ENCODE measurements around the gene RPTOR.

RPTOR gene

GRCh38 chr17:80781211-80781610 lies 236.6 kb downstream of the RPTOR start:
- DNase-seq (ENCODE audit: low read depth in 3 of 3) = no peak

- DNase-seq (ENCODE audit: low read depth in 3 of 3) = no peak
These were observed 237.2 kb downstream of the RPTOR start for GRCh38 chr17:80781807-80782277.

GRCh38 chr17:80782536-80783427 lies 238.1 kb downstream of the RPTOR start:
- DNase-seq (ENCODE audit: low read depth in 3 of 3) = no peak

- no peak for DNase-seq (ENCODE audit: low read depth in 3 of 3)
These were observed 238.8 kb downstream of the RPTOR start for GRCh38 chr17:80783486-80783885.

- no peak for DNase-seq (ENCODE audit: low read depth in 3 of 3)
These were observed 239.3 kb downstream of the RPTOR start for GRCh38 chr17:80783971-80784370.

- DNase-seq (ENCODE audit: low read depth in 3 of 3) = peak in 2 of 3 donors; percentile 36 to 60
These were observed 241.0 kb downstream of the RPTOR start for GRCh38 chr17:80785477-80786178.

GRCh38 chr17:80786470-80786869 lies 241.8 kb downstream of the RPTOR start:
- DNase-seq (ENCODE audit: low read depth in 3 of 3) = no peak

- DNase-seq (ENCODE audit: low read depth in 3 of 3) = no peak
These were observed 242.2 kb downstream of the RPTOR start for GRCh38 chr17:80786887-80787286.

- DNase-seq (ENCODE audit: low read depth in 3 of 3) = no peak
These were observed 243.2 kb downstream of the RPTOR start for GRCh38 chr17:80787881-80788280.

GRCh38 chr17:80789356-80789902 lies 244.8 kb downstream of the RPTOR start:
- no peak for DNase-seq (ENCODE audit: low read depth in 3 of 3)

GRCh38 chr17:80790021-80790765 lies 245.6 kb downstream of the RPTOR start:
- no peak for DNase-seq (ENCODE audit: low read depth in 3 of 3)

GRCh38 chr17:80790981-80791742 lies 246.5 kb downstream of the RPTOR start:
- no peak for DNase-seq (ENCODE audit: low read depth in 3 of 3)

GRCh38 chr17:80791758-80792284 lies 247.2 kb downstream of the RPTOR start:
- peak; percentile 39 to 65 (median 48) for DNase-seq (ENCODE audit: low read depth in 3 of 3)

- DNase-seq (ENCODE audit: low read depth in 3 of 3) = no peak
These were observed 247.7 kb downstream of the RPTOR start for GRCh38 chr17:80792373-80792781.

GRCh38 chr17:80793421-80793820 lies 248.8 kb downstream of the RPTOR start:
- no peak for DNase-seq (ENCODE audit: low read depth in 3 of 3)

GRCh38 chr17:80793851-80794267 lies 249.2 kb downstream of the RPTOR start:
- DNase-seq (ENCODE audit: low read depth in 3 of 3) = no peak

- no peak for DNase-seq (ENCODE audit: low read depth in 3 of 3)
These were observed 249.8 kb downstream of the RPTOR start for GRCh38 chr17:80794281-80795089.

- no peak for DNase-seq (ENCODE audit: low read depth in 3 of 3)
These were observed 250.5 kb downstream of the RPTOR start for GRCh38 chr17:80795090-80795580.

- DNase-seq (ENCODE audit: low read depth in 3 of 3) = no peak
These were observed 251.1 kb downstream of the RPTOR start for GRCh38 chr17:80795754-80796153.

GRCh38 chr17:80796430-80796861 lies 251.8 kb downstream of the RPTOR start:
- no peak for DNase-seq (ENCODE audit: low read depth in 3 of 3)
